CD14-positive monocyte (primary cell): Measurements from ENCODE around the gene GNAZ. TPM values are rescaled to one million over a fixed set of nuclear protein-coding genes. Genes with fewer than 3 reads are reported as not detected.

ENCODE experiments used
- DNase-seq, 3 donors: peaks; one replicate each; pipeline ENCODE4 v3.0.0-alpha.2; 2011 to 2022
- H2AFZ ChIP-seq: 2 replicates; pipeline ENCODE4 v1.6.0; 2012; ENCODE audit warnings: mild to moderate bottlenecking, low read depth, low read length, inconsistent platforms; ENCODE audit not compliant: insufficient read depth, poor library complexity, severe bottlenecking
- H3K27ac ChIP-seq, 2 donors: 1 replicate in 1 of 2; 2 replicates in 1 of 2; pipeline ENCODE4 v1.5.1; 2012 to 2013; ENCODE audit warnings: low read length in 2 of 2, control low read depth in 1 of 2, inconsistent platforms in 1 of 2, low read depth in 1 of 2, mild to moderate bottlenecking in 1 of 2
- H3K27me3 ChIP-seq, 2 donors: one replicate each; pipeline versions ENCODE4 v1.6.0 to v1.6.1; 2011 to 2013; ENCODE audit warnings: low read length in 2 of 2; ENCODE audit not compliant: control insufficient read depth in 2 of 2, insufficient read depth in 2 of 2
- H3K36me3 ChIP-seq, 2 donors: replicated peaks in 1 of 2; 1 replicate in 1 of 2; 2 replicates in 1 of 2; pipeline versions ENCODE4 v1.5.1 to v1.6.1; 2012 to 2013; ENCODE audit warnings: low read length in 2 of 2, control low read depth in 1 of 2, inconsistent platforms in 1 of 2, mild to moderate bottlenecking in 1 of 2; ENCODE audit not compliant: insufficient read depth in 2 of 2, control insufficient read depth in 1 of 2
- H3K4me1 ChIP-seq, 2 donors: 1 replicate in 1 of 2; 2 replicates in 1 of 2; pipeline versions ENCODE4 v1.5.1 to v1.6.1; 2012 to 2013; ENCODE audit warnings: low read length in 2 of 2, control low read depth in 1 of 2, inconsistent platforms in 1 of 2, mild to moderate bottlenecking in 1 of 2, moderate library complexity in 1 of 2; ENCODE audit not compliant: insufficient read depth in 2 of 2, control insufficient read depth in 1 of 2
- H3K4me2 ChIP-seq: replicated peaks from 2 replicates; pipeline ENCODE3; 2012; ENCODE audit warnings: low read length, moderate library complexity, mild to moderate bottlenecking; ENCODE audit not compliant: poor library complexity, severe bottlenecking; ENCODE audit errors: extremely low read depth
- H3K4me3 ChIP-seq, 3 experiments: fragments of 200-600 bp in 1 of 3; sonication (generic) in 1 of 3; replicated peaks in 1 of 3; 1 replicate in 2 of 3; 2 replicates in 1 of 3; pipeline ENCODE4 v1.5.1; 2011 to 2013; ENCODE audit warnings: low read length in 3 of 3, mild to moderate bottlenecking in 3 of 3, control low read depth in 2 of 3, low read depth in 2 of 3, inconsistent platforms in 1 of 3, moderate library complexity in 1 of 3
- H3K79me2 ChIP-seq: 2 replicates; pipeline ENCODE4 v1.6.0; 2012; ENCODE audit warnings: mild to moderate bottlenecking, control low read depth, inconsistent platforms, low read length, moderate library complexity; ENCODE audit not compliant: insufficient read depth
- H3K9ac ChIP-seq: 2 replicates; pipeline ENCODE4 v1.6.0; 2017; ENCODE audit warnings: low read length, mild to moderate bottlenecking; ENCODE audit not compliant: insufficient read depth, poor library complexity, severe bottlenecking
- H3K9me3 ChIP-seq, 2 donors: replicated peaks in 1 of 2; 1 replicate in 1 of 2; 2 replicates in 1 of 2; pipeline versions ENCODE4 v1.5.1 to v1.6.1; 2012 to 2013; ENCODE audit warnings: low read length in 2 of 2, control low read depth in 1 of 2; ENCODE audit not compliant: control insufficient read depth in 1 of 2, insufficient read depth in 1 of 2
- H4K20me1 ChIP-seq: 2 replicates; pipeline ENCODE4 v1.6.0; 2012; ENCODE audit warnings: mild to moderate bottlenecking, low read length, control low read depth, moderate library complexity; ENCODE audit not compliant: insufficient read depth
- H3K27ac Mint-ChIP-seq, 7 donors: one replicate each; pipeline ENCODE4 v1.8.0; 2020; ENCODE audit warnings: mild to moderate bottlenecking in 7 of 7, mixed read lengths in 7 of 7, moderate library complexity in 6 of 7, inconsistent platforms in 2 of 7
- H3K27me3 Mint-ChIP-seq, 3 donors: one replicate each; pipeline ENCODE4 v1.8.0; 2021 to 2022; ENCODE audit warnings: low read depth in 3 of 3, mild to moderate bottlenecking in 3 of 3, mixed read lengths in 3 of 3, moderate library complexity in 3 of 3, inconsistent platforms in 1 of 3
- H3K36me3 Mint-ChIP-seq, 2 donors: one replicate each; pipeline ENCODE4 v1.8.0; 2020; ENCODE audit warnings: mixed read lengths in 2 of 2, inconsistent platforms in 1 of 2, mild to moderate bottlenecking in 1 of 2
- H3K4me1 Mint-ChIP-seq: one replicate; pipeline ENCODE4 v1.8.0; 2020; ENCODE audit warnings: mild to moderate bottlenecking, mixed read lengths
- H3K4me3 Mint-ChIP-seq, 2 donors: one replicate each; pipeline ENCODE4 v1.8.0; 2020; ENCODE audit warnings: mild to moderate bottlenecking in 2 of 2, mixed read lengths in 2 of 2, moderate library complexity in 1 of 2
- H3K9me3 Mint-ChIP-seq, 7 donors: one replicate each; pipeline ENCODE4 v1.8.0; 2020 to 2022; ENCODE audit warnings: mixed read lengths in 7 of 7, mild to moderate bottlenecking in 6 of 7, moderate library complexity in 6 of 7, inconsistent platforms in 2 of 7
- WGBS: methylation state at CpG from one replicate; pipeline ENCODE4 v1.1.5; 2013; ENCODE audit warnings: missing lambda C conversion rate; ENCODE audit not compliant: insufficient coverage; 5-methylcytosine and 5-hydroxymethylcytosine counted together
- intact Hi-C, 2 donors: fragments of 100-400 bp; cut with micrococcal nuclease; formaldehyde crosslinking; loops; one replicate each; pipeline versions ENCODE4 v1.15.0 to v1.15.1; 2023
- polyA plus RNA-seq, 3 donors: library from polyadenylated mRNA; depleted of rRNA in 1 of 3; unstranded in 2 of 3; stranded (reverse) in 1 of 3; fragments of 300-500 nt in 2 of 3; fragments of >200 nt in 1 of 3; fragmentation: Illumina TruSeq in 2 of 3; gene quantifications; 1 replicate in 2 of 3; 2 replicates in 1 of 3; pipeline ENCODE4 v1.2.3, GENCODE V29; 2012 to 2021
- TF ChIP-seq, protein P1 (sequence below): fragments of 200-600 bp; IDR thresholded peaks from one replicate; pipeline ENCODE4 v1.8.0; 2022; ENCODE audit warnings: antibody characterized with exemption, mild to moderate bottlenecking

The GNAZ gene
- polyA plus RNA-seq, 3 donors, result 0.04 to 0.05 TPM; not detected in 1

- H3K79me2 ChIP-seq, result no peaks in the 10 kb centered on the region
- H3K36me3 ChIP-seq, result no peaks in the 10 kb centered on the region
- Mint-ChIP-seq H3K4me1 (peaks cover 32% of the 10 kb centered on the region), H3K9me3 (peaks cover 0 to 2% (median 0%) of the 10 kb centered on the region in 7 donors), H3K27me3 (peaks cover 2 to 7% (median 3%) of the 10 kb centered on the region in 3 donors), H3K4me3 (no peak overlapping the region), H3K36me3 (no peaks in the 10 kb centered on the region), H3K27ac (peak overlapping the region in 3 of 7 donors; percentile 6 to 90 (median 75))
- H3K9ac ChIP-seq, result no peak overlapping the region
- intact Hi-C loops, result no loop called here
- peak overlapping the region in 1 of 3 experiments; percentile 63 for H3K4me3 ChIP-seq
- DNase-seq, result no peak
- H2AFZ ChIP-seq, result peak overlapping the region; percentile 11
- H3K9me3 ChIP-seq, result no peaks in the 10 kb centered on the region
- H3K27ac ChIP-seq, result no peak overlapping the region
- peak overlapping the region; percentile 69 for H3K4me2 ChIP-seq
- peaks cover 31 to 37% of the 10 kb centered on the region in 2 donors for H3K4me1 ChIP-seq
- no peaks in the 10 kb centered on the region for H4K20me1 ChIP-seq
- WGBS, result no CpG with 5 or more reads among the region's 4 CpGs
- H3K27me3 ChIP-seq, result no peaks in the 10 kb centered on the region
- TF ChIP-seq, protein P1, sequence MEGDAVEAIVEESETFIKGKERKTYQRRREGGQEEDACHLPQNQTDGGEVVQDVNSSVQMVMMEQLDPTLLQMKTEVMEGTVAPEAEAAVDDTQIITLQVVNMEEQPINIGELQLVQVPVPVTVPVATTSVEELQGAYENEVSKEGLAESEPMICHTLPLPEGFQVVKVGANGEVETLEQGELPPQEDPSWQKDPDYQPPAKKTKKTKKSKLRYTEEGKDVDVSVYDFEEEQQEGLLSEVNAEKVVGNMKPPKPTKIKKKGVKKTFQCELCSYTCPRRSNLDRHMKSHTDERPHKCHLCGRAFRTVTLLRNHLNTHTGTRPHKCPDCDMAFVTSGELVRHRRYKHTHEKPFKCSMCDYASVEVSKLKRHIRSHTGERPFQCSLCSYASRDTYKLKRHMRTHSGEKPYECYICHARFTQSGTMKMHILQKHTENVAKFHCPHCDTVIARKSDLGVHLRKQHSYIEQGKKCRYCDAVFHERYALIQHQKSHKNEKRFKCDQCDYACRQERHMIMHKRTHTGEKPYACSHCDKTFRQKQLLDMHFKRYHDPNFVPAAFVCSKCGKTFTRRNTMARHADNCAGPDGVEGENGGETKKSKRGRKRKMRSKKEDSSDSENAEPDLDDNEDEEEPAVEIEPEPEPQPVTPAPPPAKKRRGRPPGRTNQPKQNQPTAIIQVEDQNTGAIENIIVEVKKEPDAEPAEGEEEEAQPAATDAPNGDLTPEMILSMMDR, result no peak
Measured at GRCh38 chr22:23144432-23144831, 74.1 kb downstream of the GNAZ start.

- peak; percentile 95 to 97 (median 96) for DNase-seq
- intact Hi-C loops, result loop anchor here in 1 of 2 donors (5.0 kb wide), 1 partner anchor 78 kb away; no protein-coding TSS in a partner anchor
- Mint-ChIP-seq H3K9me3 (peaks cover 0 to 2% (median 0%) of the 10 kb centered on the region in 7 donors), H3K27ac (peak within 1 kb of the TSS in 6 of 7 donors; percentile 62 to 90 (median 84)), H3K4me1 (peaks cover 32% of the 10 kb centered on the region), H3K4me3 (peak within 1 kb of the TSS; percentile 73 to 85), H3K36me3 (no peaks in the 10 kb centered on the region), H3K27me3 (peaks cover 2 to 7% (median 5%) of the 10 kb centered on the region in 3 donors)
- no peaks in the 10 kb centered on the region for H3K79me2 ChIP-seq
- peak within 1 kb of the TSS; percentile 69 for H3K4me2 ChIP-seq
- H4K20me1 ChIP-seq, result no peaks in the 10 kb centered on the region
- no peaks in the 10 kb centered on the region for H3K27me3 ChIP-seq
- no peak within 1 kb of the TSS for H3K9ac ChIP-seq
- no peaks in the 10 kb centered on the region for H3K9me3 ChIP-seq
- no peak within 1 kb of the TSS for H3K27ac ChIP-seq
- TF ChIP-seq, protein P1, result no peak
- peak within 1 kb of the TSS; percentile 55 for H2AFZ ChIP-seq
- H3K4me3 ChIP-seq, result peak within 1 kb of the TSS in 2 of 3 experiments; percentile 11 to 63
- no peaks in the 10 kb centered on the region for H3K36me3 ChIP-seq
- WGBS, result 11% methylated on average over 57 of the region's 62 CpGs
- H3K4me1 ChIP-seq, result peaks cover 31 to 37% of the 10 kb centered on the region in 2 donors
Measured at GRCh38 chr22:23144932-23145877, 74.9 kb downstream of the GNAZ start, which contains the start of gene RAB36. RAB36 (plus strand) TSS chr22:23145477; CDS start chr22:23146617, 1,140 bp downstream.
